Neural progenitor cell (in vitro differentiated cells): Measurements from ENCODE around the gene SEMA4D.

Source experiments
- EZH2phosphoT487 ChIP-seq: fragments of 200-600 bp; sonication (generic); IDR thresholded peaks from 2 replicates; pipeline ENCODE4 v1.6.1; 2017; ENCODE audit warnings: antibody characterized with exemption
- TF ChIP-seq, protein P1 (sequence below): fragments of 200-600 bp; sonication (generic); IDR thresholded peaks from 2 replicates; pipeline ENCODE4 v1.5.1; 2017; ENCODE audit warnings: antibody characterized with exemption, mild to moderate bottlenecking

DNA sequence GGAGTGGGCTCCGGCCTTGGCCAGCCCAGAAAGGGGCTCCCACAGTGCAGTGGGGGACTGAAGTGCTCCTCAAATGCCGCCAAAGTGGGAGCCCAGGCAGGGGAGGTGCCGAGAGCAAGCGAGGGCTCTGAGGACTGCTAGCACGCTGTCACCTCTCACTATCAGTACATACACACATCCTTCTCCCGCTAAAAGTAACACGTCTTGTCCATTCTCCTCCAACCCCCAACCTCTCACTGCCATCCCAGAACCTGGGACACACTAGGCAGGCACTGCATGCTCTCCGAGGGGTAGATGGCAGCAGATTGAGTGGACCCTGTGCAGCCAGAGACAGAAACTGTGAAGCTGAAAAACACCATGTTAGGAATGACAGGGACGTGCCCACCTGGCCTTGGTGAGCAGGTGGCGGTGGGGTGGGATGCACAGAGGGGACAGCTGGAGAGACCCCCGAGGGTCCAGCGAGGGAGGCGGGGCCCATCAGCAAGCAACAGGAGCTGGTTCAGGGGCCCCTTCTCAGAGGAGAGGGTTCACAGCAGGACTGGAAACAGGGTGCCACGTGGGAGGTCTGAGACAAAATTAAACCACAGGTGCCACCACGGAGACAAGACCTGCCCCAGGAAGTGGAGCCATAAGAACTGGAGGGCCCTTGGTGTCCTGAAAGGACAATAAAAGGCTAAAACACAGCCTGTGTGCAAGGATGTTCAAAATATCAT lies 16.9 kb downstream of the SEMA4D start:
- TF ChIP-seq, protein P1, sequence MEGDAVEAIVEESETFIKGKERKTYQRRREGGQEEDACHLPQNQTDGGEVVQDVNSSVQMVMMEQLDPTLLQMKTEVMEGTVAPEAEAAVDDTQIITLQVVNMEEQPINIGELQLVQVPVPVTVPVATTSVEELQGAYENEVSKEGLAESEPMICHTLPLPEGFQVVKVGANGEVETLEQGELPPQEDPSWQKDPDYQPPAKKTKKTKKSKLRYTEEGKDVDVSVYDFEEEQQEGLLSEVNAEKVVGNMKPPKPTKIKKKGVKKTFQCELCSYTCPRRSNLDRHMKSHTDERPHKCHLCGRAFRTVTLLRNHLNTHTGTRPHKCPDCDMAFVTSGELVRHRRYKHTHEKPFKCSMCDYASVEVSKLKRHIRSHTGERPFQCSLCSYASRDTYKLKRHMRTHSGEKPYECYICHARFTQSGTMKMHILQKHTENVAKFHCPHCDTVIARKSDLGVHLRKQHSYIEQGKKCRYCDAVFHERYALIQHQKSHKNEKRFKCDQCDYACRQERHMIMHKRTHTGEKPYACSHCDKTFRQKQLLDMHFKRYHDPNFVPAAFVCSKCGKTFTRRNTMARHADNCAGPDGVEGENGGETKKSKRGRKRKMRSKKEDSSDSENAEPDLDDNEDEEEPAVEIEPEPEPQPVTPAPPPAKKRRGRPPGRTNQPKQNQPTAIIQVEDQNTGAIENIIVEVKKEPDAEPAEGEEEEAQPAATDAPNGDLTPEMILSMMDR = no peak
- TF ChIP-seq EZH2phosphoT487 = no peak
